CD4-positive, alpha-beta memory T cell (primary cell): ENCODE measurements around the gene EZH1. TPM values are rescaled to one million over a fixed set of nuclear protein-coding genes. Genes with fewer than 3 reads are reported as not detected.
"Not testable (repeated sequence)": the region's sequence is repeated elsewhere in the genome, so short reads cannot be mapped to it uniquely, and the experiment has no call there.

Experiments
- CTCF ChIA-PET: fragments of 350-600 bp; sonication (Branson Sonifier 250); formaldehyde crosslinking; loops from one replicate; lab custom pipeline; 2021; ENCODE audit warnings: inconsistent platforms; ENCODE audit not compliant: partially characterized antibody; lab: Charles Lee
- POLR2A ChIA-PET: fragments of 350-600 bp; sonication (Branson Sonifier 250); formaldehyde crosslinking; loops from one replicate; lab custom pipeline; 2021; ENCODE audit not compliant: partially characterized antibody; lab: Charles Lee
- DNase-seq, 5 donors: peaks; one replicate each; pipeline versions ENCODE4 v3.0.0 to v3.0.0-alpha.2; 2020 to 2022; ENCODE audit warnings: mixed read lengths in 1 of 5
- H3K27ac ChIP-seq: one replicate; pipeline ENCODE4 v1.7.0; 2013; ENCODE audit warnings: low read depth, low read length
- H3K27me3 ChIP-seq: 2 replicates; pipeline ENCODE4 v1.7.0; 2013; ENCODE audit warnings: mild to moderate bottlenecking, low read length, moderate library complexity; ENCODE audit not compliant: insufficient read depth
- H3K36me3 ChIP-seq: 2 replicates; pipeline ENCODE4 v1.7.0; 2013; ENCODE audit warnings: mild to moderate bottlenecking, low read length, moderate library complexity; ENCODE audit not compliant: insufficient read depth
- H3K4me1 ChIP-seq: 2 replicates; pipeline ENCODE4 v1.7.0; 2013; ENCODE audit warnings: mild to moderate bottlenecking, low read length, moderate library complexity; ENCODE audit not compliant: insufficient read depth
- H3K4me3 ChIP-seq, 2 donors: one replicate each; pipeline ENCODE4 v1.7.0; 2013; ENCODE audit warnings: low read length in 2 of 2, mild to moderate bottlenecking in 1 of 2
- H3K9me3 ChIP-seq, 2 donors: one replicate each; pipeline ENCODE4 v1.7.0; 2013; ENCODE audit warnings: low read length in 2 of 2, control low read depth in 1 of 2; ENCODE audit not compliant: control insufficient read depth in 1 of 2
- H3K27ac Mint-ChIP-seq, 7 donors: one replicate each; pipeline ENCODE4 v1.8.0; 2020 to 2021; ENCODE audit warnings: mixed read lengths in 7 of 7, mild to moderate bottlenecking in 6 of 7, inconsistent platforms in 3 of 7, moderate library complexity in 3 of 7
- H3K27me3 Mint-ChIP-seq, 2 donors: one replicate each; pipeline ENCODE4 v1.8.0; 2020 to 2021; ENCODE audit warnings: mixed read lengths in 2 of 2
- H3K36me3 Mint-ChIP-seq, 2 donors: one replicate each; pipeline ENCODE4 v1.8.0; 2020 to 2021; ENCODE audit warnings: mixed read lengths in 2 of 2, inconsistent platforms in 1 of 2, mild to moderate bottlenecking in 1 of 2
- H3K4me1 Mint-ChIP-seq, 4 donors: one replicate each; pipeline ENCODE4 v1.8.0; 2020 to 2021; ENCODE audit warnings: mixed read lengths in 4 of 4, mild to moderate bottlenecking in 1 of 4
- H3K4me3 Mint-ChIP-seq, 8 donors: one replicate each; pipeline ENCODE4 v1.8.0; 2020 to 2021; ENCODE audit warnings: mixed read lengths in 8 of 8, mild to moderate bottlenecking in 7 of 8, moderate library complexity in 6 of 8, inconsistent platforms in 3 of 8
- H3K9me3 Mint-ChIP-seq, 8 donors: one replicate each; pipeline ENCODE4 v1.8.0; 2020 to 2021; ENCODE audit warnings: mixed read lengths in 8 of 8, mild to moderate bottlenecking in 5 of 8, inconsistent platforms in 3 of 8, moderate library complexity in 1 of 8
- intact Hi-C: fragments of 100-400 bp; cut with micrococcal nuclease; formaldehyde crosslinking; loops from one replicate; pipeline ENCODE4 v1.15.1; 2023
- polyA plus RNA-seq, 2 donors: library from polyadenylated mRNA; unstranded; fragments of 300-500 nt; fragmentation: Illumina TruSeq; gene quantifications; one replicate each; pipeline ENCODE4 v1.2.3, GENCODE V29; 2021
- total RNA-seq, 2 experiments: library from RNA; stranded (reverse); gene quantifications; one replicate each; pipeline ENCODE4 v1.2.3, GENCODE V29; 2021

EZH1 gene
- total and polyA plus RNA-seq, 4 experiments from 2014 or later, result 20.1 to 192 (median 111) TPM

GRCh38 chr17:42660692-42661345 lies 84.0 kb downstream of the EZH1 start:
- ChIA-PET POLR2A (interaction anchor here (2.9 kb wide), 1 partner anchor 11 kb away, joined by 9 read pairs; no protein-coding TSS in a partner anchor), CTCF (no interaction called here)
- H3K27ac Mint-ChIP-seq, result peak overlapping the region in 1 of 7 donors; percentile 4
- no peak for DNase-seq
- intact Hi-C loops, result no loop called here
- peaks cover 8 to 10% of the 10 kb centered on the region in 2 donors for H3K36me3 Mint-ChIP-seq
- H3K9me3 Mint-ChIP-seq, result no peaks in the 10 kb centered on the region
- H3K36me3 ChIP-seq, result no peaks in the 10 kb centered on the region
- H3K4me1 ChIP-seq, result peaks cover 12% of the 10 kb centered on the region
- H3K4me3 ChIP-seq, result no peak overlapping the region
- peak overlapping the region in 5 of 8 donors; percentile 6 to 41 (median 18) for H3K4me3 Mint-ChIP-seq
- no peak overlapping the region for H3K27ac ChIP-seq
- peaks cover 8 to 17% (median 16%) of the 10 kb centered on the region in 4 donors for H3K4me1 Mint-ChIP-seq
- no peaks in the 10 kb centered on the region for H3K27me3 ChIP-seq
- no peaks in the 10 kb centered on the region for H3K27me3 Mint-ChIP-seq
- H3K9me3 ChIP-seq, result no peaks in the 10 kb centered on the region

- DNase-seq, H3K9me3 ChIP-seq, H3K27me3 Mint-ChIP-seq, H3K27ac Mint-ChIP-seq, H3K27me3 ChIP-seq, CTCF ChIA-PET, H3K36me3 ChIP-seq, H3K4me3 ChIP-seq, H3K36me3 Mint-ChIP-seq, H3K27ac ChIP-seq, H3K9me3 Mint-ChIP-seq: not testable (repeated sequence)
- peaks cover 10 to 24% (median 17%) of the 10 kb centered on the region in 4 donors for H3K4me1 Mint-ChIP-seq
- intact Hi-C loops, result loop anchor here (5.0 kb wide), 1 partner anchor 53 kb away; the partner anchor contains the start of genes RETREG3 and TUBG1
- H3K4me1 ChIP-seq, result peaks cover 12% of the 10 kb centered on the region
- peak overlapping the region in 6 of 8 donors; percentile 0 to 92 (median 91) for H3K4me3 Mint-ChIP-seq
- POLR2A ChIA-PET, result interaction anchor here (0.8 to 1.5 kb wide), 3 partner anchors 16 to 19 kb away, joined by 3 to 6 read pairs (median 3); partner anchors contain the start of gene PLEKHH3
Observed at GRCh38 chr17:42659932-42660274, 84.9 kb downstream of the EZH1 start.

- no peaks in the 10 kb centered on the region for H3K9me3 Mint-ChIP-seq
- peak within 1 kb of the TSS; percentile 87 to 93 (median 92) for H3K4me3 Mint-ChIP-seq
- H3K27ac Mint-ChIP-seq, result peak within 1 kb of the TSS in 6 of 7 donors; percentile 81 to 94 (median 84)
- DNase-seq, result peak in 4 of 5 donors; percentile 57 to 62 (median 59)
- peak within 1 kb of the TSS; percentile 76 to 88 for H3K4me3 ChIP-seq
- H3K36me3 Mint-ChIP-seq, result peaks cover 3 to 4% of the 10 kb centered on the region in 2 donors
- H3K9me3 ChIP-seq, result no peaks in the 10 kb centered on the region
- H3K4me1 Mint-ChIP-seq, result peaks cover 10 to 24% (median 17%) of the 10 kb centered on the region in 4 donors
- H3K27me3 ChIP-seq, result no peaks in the 10 kb centered on the region
- peaks cover 0 to 2% of the 10 kb centered on the region in 2 donors for H3K27me3 Mint-ChIP-seq
- intact Hi-C loops, result loop anchor here (5.0 kb wide), 1 partner anchor 52 kb away; the partner anchor contains the start of genes RETREG3 and TUBG1
- peak within 1 kb of the TSS; percentile 35 for H3K27ac ChIP-seq
- ChIA-PET CTCF (interaction anchor here (1.4 to 1.5 kb wide), 3 partner anchors 20 to 81 kb away, joined by 3 to 5 read pairs (median 3); no protein-coding TSS in a partner anchor), POLR2A (interaction anchor here (0.8 to 1.5 kb wide), 5 partner anchors 10 to 92 kb away, joined by 3 to 6 read pairs (median 3); partner anchors contain the start of gene PLEKHH3)
- H3K36me3 ChIP-seq, result no peaks in the 10 kb centered on the region
- H3K4me1 ChIP-seq, result peaks cover 12% of the 10 kb centered on the region
Observed at GRCh38 chr17:42659079-42659931, 85.5 kb downstream of the EZH1 start, which contains the start of gene TUBG2. Gene TUBG2 (plus strand): TSS chr17:42659284. CDS start chr17:42659504, 220 bp downstream.

GRCh38 chr17:42657824-42658588 lies 86.8 kb downstream of the EZH1 start:
- Mint-ChIP-seq H3K27me3 (peaks cover 3 to 7% of the 10 kb centered on the region in 2 donors), H3K27ac (peak overlapping the region in 2 of 7 donors; percentile 51 to 77), H3K36me3 (peaks cover under 1 to 4% of the 10 kb centered on the region in 2 donors), H3K4me3 (peak overlapping the region; percentile 55 to 92 (median 90)), H3K9me3 (no peaks in the 10 kb centered on the region), H3K4me1 (peaks cover 10 to 24% (median 17%) of the 10 kb centered on the region in 4 donors)
- Histone ChIP-seq H3K9me3 (no peaks in the 10 kb centered on the region), H3K36me3 (no peaks in the 10 kb centered on the region), H3K27me3 (peaks cover 3% of the 10 kb centered on the region), H3K27ac (no peak overlapping the region), H3K4me1 (peaks cover 12% of the 10 kb centered on the region), H3K4me3 (no peak overlapping the region)
- DNase-seq, result no peak
- intact Hi-C loops, result loop anchor here (5.0 kb wide), 1 partner anchor 51 kb away; the partner anchor contains the start of genes RETREG3 and TUBG1
- POLR2A ChIA-PET, result interaction anchor here (0.8 to 1.5 kb wide), 2 partner anchors 21 to 90 kb away, joined by 3 to 6 read pairs; no protein-coding TSS in a partner anchor
- CTCF ChIA-PET, result interaction anchor here (1.1 to 1.5 kb wide), 4 partner anchors 22 to 80 kb away, joined by 3 to 5 read pairs (median 3); no protein-coding TSS in a partner anchor

- Mint-ChIP-seq H3K4me1 (peaks cover 12 to 24% (median 17%) of the 10 kb centered on the region in 4 donors), H3K27me3 (peaks cover 6 to 10% of the 10 kb centered on the region in 2 donors), H3K27ac (no peak overlapping the region), H3K36me3 (peaks cover 0 to 4% of the 10 kb centered on the region in 2 donors), H3K9me3 (no peaks in the 10 kb centered on the region), H3K4me3 (peak overlapping the region in 1 of 8 donors; percentile 18)
- H3K36me3 ChIP-seq, result no peaks in the 10 kb centered on the region
- no peak for DNase-seq
- CTCF ChIA-PET, result no interaction called here
- POLR2A ChIA-PET, result no interaction called here
- no peak overlapping the region for H3K4me3 ChIP-seq
- H3K9me3 ChIP-seq, result no peaks in the 10 kb centered on the region
- H3K4me1 ChIP-seq, result peaks cover 12% of the 10 kb centered on the region
- peaks cover 3% of the 10 kb centered on the region for H3K27me3 ChIP-seq
- H3K27ac ChIP-seq, result no peak overlapping the region
- intact Hi-C loops, result loop anchor here (5.0 kb wide), 1 partner anchor 48 kb away; the partner anchor contains the start of genes RETREG3 and TUBG1
Observed at GRCh38 chr17:42655528-42655927, 89.3 kb downstream of the EZH1 start.
